ENCODE data around the gene DMXL1. TPM values are rescaled to one million over a fixed set of nuclear protein-coding genes. Genes with fewer than 3 reads are reported as not detected.

The DMXL1 gene
- total and polyA plus RNA-seq, 4 donors: 4.3 to 38.1 (median 25.1) TPM

DNA sequence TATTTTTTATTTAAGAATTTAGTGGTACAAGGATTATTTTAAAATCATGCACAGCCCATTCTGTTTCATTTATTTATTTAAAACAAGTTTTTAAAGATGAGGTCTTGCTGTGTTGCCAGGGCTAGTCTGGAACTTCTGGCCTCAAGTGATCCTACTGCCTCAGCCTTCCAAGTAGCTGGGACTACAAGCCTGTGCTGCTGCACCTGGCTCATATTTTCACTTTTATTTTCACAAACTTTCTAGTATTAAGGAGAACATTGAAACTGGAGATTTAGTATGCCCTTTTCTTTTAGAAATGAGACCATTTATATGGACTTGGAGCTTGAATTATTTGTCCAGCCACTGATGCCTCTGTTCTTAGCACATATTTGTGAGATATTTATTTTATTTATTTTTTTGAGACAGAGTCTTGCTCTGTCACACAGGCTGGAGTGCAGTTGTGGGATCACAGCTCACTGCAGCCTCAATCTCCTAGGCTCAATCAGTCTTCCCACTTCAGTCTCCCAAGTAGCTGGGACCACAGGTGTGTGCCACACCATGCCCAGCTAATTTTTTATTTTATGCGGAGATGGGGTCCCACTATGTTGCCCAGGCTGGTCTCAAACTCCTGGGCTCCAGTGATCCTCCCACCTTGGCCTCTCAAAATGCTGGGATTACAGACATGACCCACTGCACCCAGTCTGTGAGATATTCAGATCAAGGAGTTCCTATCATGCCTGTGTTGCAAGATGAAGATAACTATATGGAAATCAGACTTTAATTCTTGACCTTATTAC is 7.4 kb downstream of the DMXL1 start (continued):
- no peak for TF ChIP-seq HNF4A (conservative IDR thresholded peaks at IDR 0.05)

DNA sequence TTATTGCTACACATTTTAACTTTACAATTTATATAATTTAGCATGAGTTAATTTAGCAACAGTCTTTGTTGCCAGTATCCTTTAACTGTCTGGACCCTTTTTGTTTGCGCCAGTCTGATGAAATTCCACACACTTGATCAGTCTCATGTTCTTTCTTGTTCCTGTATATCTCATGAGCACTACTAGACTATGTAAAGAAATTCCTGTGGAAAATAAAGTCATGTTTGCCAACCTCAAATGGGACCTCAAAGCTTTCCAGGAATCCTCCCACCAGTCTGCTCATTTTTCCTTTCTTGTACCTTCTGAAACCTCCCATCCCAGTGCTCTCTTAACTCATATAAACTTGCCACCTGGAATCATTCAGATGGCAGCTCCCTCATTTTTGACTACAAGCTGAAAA is 8.0 kb downstream of the DMXL1 start:
- WGBS: 97% methylated on average over 1 of the region's 1 CpG
- Histone ChIP-seq H3K9me3 (ENCODE audit: control insufficient read depth in 4 of 4, low read length in 3 of 4) (no peaks in the 10 kb centered on the region), H3K9ac (ENCODE audit: low read depth in 1 of 2, low read length in 2 of 2) (no peak overlapping the region), H3K4me3 (ENCODE audit: low read depth in 1 of 3, low read length in 3 of 3) (no peak overlapping the region), H3K36me3 (ENCODE audit: control insufficient read depth in 4 of 4, insufficient read depth in 3 of 4, low read depth in 1 of 4, low read length in 3 of 4) (peaks cover 0 to 2% (median 0%) of the 10 kb centered on the region in 4 donors), H3K27ac (ENCODE audit: low read depth in 1 of 2, low read length in 2 of 2) (no peak overlapping the region), H3K27me3 (ENCODE audit: control insufficient read depth in 4 of 4, insufficient read depth in 4 of 4, low read length in 3 of 4) (no peaks in the 10 kb centered on the region), H3K4me1 (ENCODE audit: control insufficient read depth in 4 of 4, insufficient read depth in 4 of 4, low read length in 3 of 4) (peaks cover 0 to 15% (median 7%) of the 10 kb centered on the region in 4 donors)
- TF ChIP-seq EGR1 (IDR thresholded peaks at IDR 0.05; ENCODE audit: low read depth in 2 of 2) (no peak), RAD21 (IDR thresholded peaks at IDR 0.05) (no peak), SP1 (IDR thresholded peaks at IDR 0.05) (no peak), JUND (IDR thresholded peaks at IDR 0.05) (no peak), FOXA2 (IDR thresholded peaks at IDR 0.05) (no peak)
- TF ChIP-seq, protein P1, sequence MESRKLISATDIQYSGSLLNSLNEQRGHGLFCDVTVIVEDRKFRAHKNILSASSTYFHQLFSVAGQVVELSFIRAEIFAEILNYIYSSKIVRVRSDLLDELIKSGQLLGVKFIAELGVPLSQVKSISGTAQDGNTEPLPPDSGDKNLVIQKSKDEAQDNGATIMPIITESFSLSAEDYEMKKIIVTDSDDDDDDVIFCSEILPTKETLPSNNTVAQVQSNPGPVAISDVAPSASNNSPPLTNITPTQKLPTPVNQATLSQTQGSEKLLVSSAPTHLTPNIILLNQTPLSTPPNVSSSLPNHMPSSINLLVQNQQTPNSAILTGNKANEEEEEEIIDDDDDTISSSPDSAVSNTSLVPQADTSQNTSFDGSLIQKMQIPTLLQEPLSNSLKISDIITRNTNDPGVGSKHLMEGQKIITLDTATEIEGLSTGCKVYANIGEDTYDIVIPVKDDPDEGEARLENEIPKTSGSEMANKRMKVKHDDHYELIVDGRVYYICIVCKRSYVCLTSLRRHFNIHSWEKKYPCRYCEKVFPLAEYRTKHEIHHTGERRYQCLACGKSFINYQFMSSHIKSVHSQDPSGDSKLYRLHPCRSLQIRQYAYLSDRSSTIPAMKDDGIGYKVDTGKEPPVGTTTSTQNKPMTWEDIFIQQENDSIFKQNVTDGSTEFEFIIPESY (IDR thresholded peaks at IDR 0.05): no peak
- TF ChIP-seq, protein P2, sequence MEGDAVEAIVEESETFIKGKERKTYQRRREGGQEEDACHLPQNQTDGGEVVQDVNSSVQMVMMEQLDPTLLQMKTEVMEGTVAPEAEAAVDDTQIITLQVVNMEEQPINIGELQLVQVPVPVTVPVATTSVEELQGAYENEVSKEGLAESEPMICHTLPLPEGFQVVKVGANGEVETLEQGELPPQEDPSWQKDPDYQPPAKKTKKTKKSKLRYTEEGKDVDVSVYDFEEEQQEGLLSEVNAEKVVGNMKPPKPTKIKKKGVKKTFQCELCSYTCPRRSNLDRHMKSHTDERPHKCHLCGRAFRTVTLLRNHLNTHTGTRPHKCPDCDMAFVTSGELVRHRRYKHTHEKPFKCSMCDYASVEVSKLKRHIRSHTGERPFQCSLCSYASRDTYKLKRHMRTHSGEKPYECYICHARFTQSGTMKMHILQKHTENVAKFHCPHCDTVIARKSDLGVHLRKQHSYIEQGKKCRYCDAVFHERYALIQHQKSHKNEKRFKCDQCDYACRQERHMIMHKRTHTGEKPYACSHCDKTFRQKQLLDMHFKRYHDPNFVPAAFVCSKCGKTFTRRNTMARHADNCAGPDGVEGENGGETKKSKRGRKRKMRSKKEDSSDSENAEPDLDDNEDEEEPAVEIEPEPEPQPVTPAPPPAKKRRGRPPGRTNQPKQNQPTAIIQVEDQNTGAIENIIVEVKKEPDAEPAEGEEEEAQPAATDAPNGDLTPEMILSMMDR (IDR thresholded peaks at IDR 0.05; ENCODE audit: low read depth, low read length, missing input control): no peak
- DNase-seq (ENCODE audit: low spot score): no peak

DNA sequence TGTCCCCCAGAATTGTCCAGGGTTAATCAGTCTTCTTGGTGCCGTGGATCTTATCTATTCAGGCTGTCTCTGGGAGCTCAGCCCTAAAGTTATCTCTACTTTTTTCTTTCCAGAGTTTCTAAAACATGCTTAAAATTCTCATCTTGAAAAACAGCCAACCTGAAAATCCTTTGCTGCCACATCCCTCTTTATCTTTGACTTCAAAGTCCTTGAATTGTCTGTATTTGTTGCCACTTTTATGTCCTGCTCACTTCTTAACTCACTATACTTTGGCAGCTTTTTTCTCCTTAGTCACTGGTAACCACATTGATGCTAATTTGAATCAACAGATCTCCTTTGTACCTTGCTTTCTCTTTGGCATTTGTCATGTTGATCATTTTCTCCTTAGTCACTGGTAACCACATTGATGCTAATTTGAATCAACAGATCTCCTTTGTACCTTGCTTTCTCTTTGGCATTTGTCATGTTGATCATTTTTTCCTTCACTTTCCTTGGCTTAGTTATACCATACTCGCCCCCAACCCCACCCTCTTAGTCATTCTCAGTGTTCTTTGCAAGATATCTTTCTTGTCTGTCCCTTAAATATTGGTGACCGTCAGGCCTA is 8.5 kb downstream of the DMXL1 start:
- Histone ChIP-seq H3K27ac (ENCODE audit: low read depth in 1 of 2, low read length in 2 of 2) (no peak overlapping the region), H3K4me3 (ENCODE audit: low read depth in 1 of 3, low read length in 3 of 3) (no peak overlapping the region), H3K9ac (ENCODE audit: low read depth in 1 of 2, low read length in 2 of 2) (no peak overlapping the region), H3K9me3 (ENCODE audit: control insufficient read depth in 4 of 4, low read length in 3 of 4) (no peaks in the 10 kb centered on the region), H3K4me1 (ENCODE audit: control insufficient read depth in 4 of 4, insufficient read depth in 4 of 4, low read length in 3 of 4) (peaks cover 0 to 11% (median 6%) of the 10 kb centered on the region in 4 donors), H3K36me3 (ENCODE audit: control insufficient read depth in 4 of 4, insufficient read depth in 3 of 4, low read depth in 1 of 4, low read length in 3 of 4) (peaks cover 0 to 2% (median 0%) of the 10 kb centered on the region in 4 donors), H3K27me3 (ENCODE audit: control insufficient read depth in 4 of 4, insufficient read depth in 4 of 4, low read length in 3 of 4) (no peaks in the 10 kb centered on the region)
- TF ChIP-seq FOXA2 (IDR thresholded peaks at IDR 0.05) (no peak), JUND (IDR thresholded peaks at IDR 0.05) (no peak), HNF4A (conservative IDR thresholded peaks at IDR 0.05) (no peak), FOXA1 (IDR thresholded peaks at IDR 0.05) (no peak), TAF1 (conservative IDR thresholded peaks at IDR 0.05) (no peak), RXRA (IDR thresholded peaks at IDR 0.05) (no peak), NR2F2 (IDR thresholded peaks at IDR 0.05) (no peak), RAD21 (IDR thresholded peaks at IDR 0.05) (no peak), YY1 (IDR thresholded peaks at IDR 0.05) (no peak), GABPA (IDR thresholded peaks at IDR 0.05 in 1 of 2, conservative IDR thresholded peaks at IDR 0.05 in 1 of 2) (no peak)
- TF ChIP-seq, protein P3, sequence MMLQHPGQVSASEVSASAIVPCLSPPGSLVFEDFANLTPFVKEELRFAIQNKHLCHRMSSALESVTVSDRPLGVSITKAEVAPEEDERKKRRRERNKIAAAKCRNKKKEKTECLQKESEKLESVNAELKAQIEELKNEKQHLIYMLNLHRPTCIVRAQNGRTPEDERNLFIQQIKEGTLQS (IDR thresholded peaks at IDR 0.05): no peak
- TF ChIP-seq, protein P1 (IDR thresholded peaks at IDR 0.05): no peak
- TF ChIP-seq, protein P4, sequence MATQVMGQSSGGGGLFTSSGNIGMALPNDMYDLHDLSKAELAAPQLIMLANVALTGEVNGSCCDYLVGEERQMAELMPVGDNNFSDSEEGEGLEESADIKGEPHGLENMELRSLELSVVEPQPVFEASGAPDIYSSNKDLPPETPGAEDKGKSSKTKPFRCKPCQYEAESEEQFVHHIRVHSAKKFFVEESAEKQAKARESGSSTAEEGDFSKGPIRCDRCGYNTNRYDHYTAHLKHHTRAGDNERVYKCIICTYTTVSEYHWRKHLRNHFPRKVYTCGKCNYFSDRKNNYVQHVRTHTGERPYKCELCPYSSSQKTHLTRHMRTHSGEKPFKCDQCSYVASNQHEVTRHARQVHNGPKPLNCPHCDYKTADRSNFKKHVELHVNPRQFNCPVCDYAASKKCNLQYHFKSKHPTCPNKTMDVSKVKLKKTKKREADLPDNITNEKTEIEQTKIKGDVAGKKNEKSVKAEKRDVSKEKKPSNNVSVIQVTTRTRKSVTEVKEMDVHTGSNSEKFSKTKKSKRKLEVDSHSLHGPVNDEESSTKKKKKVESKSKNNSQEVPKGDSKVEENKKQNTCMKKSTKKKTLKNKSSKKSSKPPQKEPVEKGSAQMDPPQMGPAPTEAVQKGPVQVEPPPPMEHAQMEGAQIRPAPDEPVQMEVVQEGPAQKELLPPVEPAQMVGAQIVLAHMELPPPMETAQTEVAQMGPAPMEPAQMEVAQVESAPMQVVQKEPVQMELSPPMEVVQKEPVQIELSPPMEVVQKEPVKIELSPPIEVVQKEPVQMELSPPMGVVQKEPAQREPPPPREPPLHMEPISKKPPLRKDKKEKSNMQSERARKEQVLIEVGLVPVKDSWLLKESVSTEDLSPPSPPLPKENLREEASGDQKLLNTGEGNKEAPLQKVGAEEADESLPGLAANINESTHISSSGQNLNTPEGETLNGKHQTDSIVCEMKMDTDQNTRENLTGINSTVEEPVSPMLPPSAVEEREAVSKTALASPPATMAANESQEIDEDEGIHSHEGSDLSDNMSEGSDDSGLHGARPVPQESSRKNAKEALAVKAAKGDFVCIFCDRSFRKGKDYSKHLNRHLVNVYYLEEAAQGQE (IDR thresholded peaks at IDR 0.05): no peak
- TF ChIP-seq, protein P2 (IDR thresholded peaks at IDR 0.05; ENCODE audit: low read depth, low read length, missing input control): no peak
- no peak for DNase-seq (ENCODE audit: low spot score)
- WGBS: 86% methylated on average over 3 of the region's 3 CpGs

Measured in liver (tissue), 9 donors.